Hematopoietic multipotent progenitor cell treated with erythropoietin and hydrocortisone succinate and interleukin-3 and kit ligand, for 8 days (in vitro differentiated cells): ENCODE measurements around the gene EXOSC9.
"Not testable (repeated sequence)": the region's sequence is repeated elsewhere in the genome, so short reads cannot be mapped to it uniquely, and the experiment has no call there.

Experiments used
- DNase-seq: peaks from one replicate; pipeline ENCODE4 v3.0.0-alpha.2; 2015

The EXOSC9 gene

GRCh38 chr4:121800961-121801714 is at the start of gene EXOSC9:
Gene EXOSC9, plus strand, starts transcription at chr4:121801323. Its CDS starts 102 bp downstream, at chr4:121801425.
- peak; percentile 95 for DNase-seq

- not testable (repeated sequence) for DNase-seq
Measured at GRCh38 chr4:121752142-121752541, 49.0 kb upstream of the EXOSC9 start.

GRCh38 chr4:121758925-121759568 is 42.1 kb upstream of the EXOSC9 start:
- no peak for DNase-seq

- DNase-seq: no peak
Measured at GRCh38 chr4:121760205-121760604, 40.9 kb upstream of the EXOSC9 start.

- DNase-seq: no peak
Measured at GRCh38 chr4:121764303-121764701, 36.8 kb upstream of the EXOSC9 start.

GRCh38 chr4:121764702-121765367 is 36.3 kb upstream of the EXOSC9 start, which contains the start of gene SMIM43:
Gene SMIM43, minus strand, starts transcription at chr4:121765164. Its CDS starts 59 bp downstream, at chr4:121765105.
- no peak for DNase-seq

- DNase-seq: no peak
Measured at GRCh38 chr4:121765368-121765705, 35.8 kb upstream of the EXOSC9 start.

- DNase-seq: no peak
Measured at GRCh38 chr4:121765971-121766538, 35.1 kb upstream of the EXOSC9 start.

- no peak for DNase-seq
Measured at GRCh38 chr4:121767166-121767565, 34.0 kb upstream of the EXOSC9 start.

GRCh38 chr4:121769341-121769740 is 31.8 kb upstream of the EXOSC9 start:
- DNase-seq: no peak

- no peak for DNase-seq
Measured at GRCh38 chr4:121771869-121772268, 29.3 kb upstream of the EXOSC9 start.

- DNase-seq: no peak
Measured at GRCh38 chr4:121773883-121774282, 27.2 kb upstream of the EXOSC9 start.

- DNase-seq: no peak
Measured at GRCh38 chr4:121776610-121777401, 24.3 kb upstream of the EXOSC9 start.

GRCh38 chr4:121777625-121778024 is 23.5 kb upstream of the EXOSC9 start:
- peak; percentile 31 for DNase-seq

- no peak for DNase-seq
Measured at GRCh38 chr4:121778991-121779628, 22.0 kb upstream of the EXOSC9 start.

- no peak for DNase-seq
Measured at GRCh38 chr4:121783210-121783609, 17.9 kb upstream of the EXOSC9 start.

- no peak for DNase-seq
Measured at GRCh38 chr4:121784401-121784800, 16.7 kb upstream of the EXOSC9 start.

- no peak for DNase-seq
Measured at GRCh38 chr4:121784975-121785374, 16.1 kb upstream of the EXOSC9 start.

- no peak for DNase-seq
Measured at GRCh38 chr4:121785479-121785878, 15.6 kb upstream of the EXOSC9 start.

- no peak for DNase-seq
Measured at GRCh38 chr4:121786221-121786620, 14.9 kb upstream of the EXOSC9 start.

- DNase-seq: no peak
Measured at GRCh38 chr4:121788896-121789295, 12.2 kb upstream of the EXOSC9 start.

GRCh38 chr4:121789455-121789854 is 11.7 kb upstream of the EXOSC9 start:
- DNase-seq: no peak
